Stomach (tissue), 9 donors: ENCODE data around the gene MRPL34. TPM values are rescaled to one million over a fixed set of nuclear protein-coding genes. Genes with fewer than 3 reads are reported as not detected.
"Not testable (repeated sequence)": the region's sequence is repeated elsewhere in the genome, so short reads cannot be mapped to it uniquely, and the experiment has no call there.

Source experiments
- DNase-seq, 2 donors: peaks; one replicate each; pipeline versions ENCODE4 v3.0.0 to v3.0.0-alpha.2; 2013 to 2019
- H3K27ac ChIP-seq, 5 donors: fragments of 200-600 bp in 4 of 5; sonication (generic) in 4 of 5; one replicate each; pipeline ENCODE4 v1.5.1; 2013 to 2019; ENCODE audit warnings: mild to moderate bottlenecking in 1 of 5, moderate library complexity in 1 of 5
- H3K27me3 ChIP-seq, 3 donors: fragments of 200-600 bp; sonication (generic); one replicate each; pipeline ENCODE4 v1.5.1; 2017 to 2019; ENCODE audit warnings: mixed run types in 1 of 3
- H3K36me3 ChIP-seq, 4 donors: fragments of 200-600 bp; sonication (generic); 1 replicate in 3 of 4; 2 replicates in 1 of 4; pipeline ENCODE4 v1.5.1; 2016 to 2019
- H3K4me1 ChIP-seq, 4 donors: fragments of 200-600 bp; sonication (generic); one replicate each; pipeline ENCODE4 v1.5.1; 2016 to 2019
- H3K4me3 ChIP-seq, 4 donors: fragments of 200-600 bp; sonication (generic) in 3 of 4; one replicate each; pipeline ENCODE4 v1.5.1; 2016 to 2019; ENCODE audit warnings: mild to moderate bottlenecking in 1 of 4
- H3K9me3 ChIP-seq, 4 donors: fragments of 200-600 bp; sonication (generic); one replicate each; pipeline ENCODE4 v1.5.1; 2016 to 2019
- CTCF ChIP-seq, 7 experiments: fragments of 450-650 bp in 4 of 7; fragments of 200-600 bp in 3 of 7; sonication (generic) in 3 of 7; IDR thresholded peaks; one replicate each; pipeline ENCODE4 v1.5.1; 2016 to 2019; ENCODE audit warnings: antibody characterized with exemption in 7 of 7, control low read depth in 2 of 7, mild to moderate bottlenecking in 1 of 7
- EP300 ChIP-seq: sonication (generic); formaldehyde crosslinking; IDR thresholded peaks from one replicate; pipeline ENCODE4 v1.6.1; 2017; ENCODE audit warnings: antibody characterized with exemption
- POLR2A ChIP-seq, 4 donors: fragments of 450-650 bp; IDR thresholded peaks; one replicate each; pipeline ENCODE4 v1.6.1; 2016; ENCODE audit warnings: antibody characterized with exemption in 4 of 4, control low read depth in 2 of 4, mild to moderate bottlenecking in 1 of 4, moderate library complexity in 1 of 4
- POLR2AphosphoS5 ChIP-seq, 3 donors: sonication (generic); formaldehyde crosslinking; IDR thresholded peaks; one replicate each; pipeline ENCODE4 v1.6.1; 2016; ENCODE audit warnings: antibody characterized with exemption in 3 of 3
- WGBS, 5 donors: extraction: QIAGEN DNeasy Blood & Tissue Kit in 3 of 5; methylation state at CpG; one replicate each; pipeline versions ENCODE4 v1.1.5 to v1.1.7; 2013 to 2018; 5-methylcytosine and 5-hydroxymethylcytosine counted together
- intact Hi-C: fragments of 100-400 bp; cut with DNase I; formaldehyde crosslinking; loops from one replicate; pipeline ENCODE4 v1.15.1; 2023; ENCODE audit warnings: low total_unique reads
- polyA plus RNA-seq, 3 donors: library from polyadenylated mRNA; stranded (reverse); fragments of 200-250 nt; gene quantifications; one replicate each; pipeline ENCODE4 v1.2.3, GENCODE V29; 2013
- total RNA-seq, 5 donors: library from RNA; depleted of rRNA; stranded (reverse); fragments of >200 nt; gene quantifications; one replicate each; pipeline versions ENCODE4 v1.1.0 to v1.2.3, GENCODE V29; 2014 to 2016
- donor health status: healthy with polysubstance abuse.
- donor health status: Bipolar disorder and iron deficiency.
- donor health status: healthy.

MRPL34 gene
- total and polyA plus RNA-seq, 8 donors, result 6.6 to 200 (median 155) TPM

GRCh38 chr19:17268754-17269153 lies 36.9 kb upstream of the MRPL34 start:
- intact Hi-C loops, result no loop called here
- H3K27me3 ChIP-seq, result no peaks in the 10 kb centered on the region
- H3K4me3 ChIP-seq, result no peak overlapping the region
- 91 to 100% (median 94%) methylated on average over 7 to 13 of the region's 13 CpGs for WGBS, 5 donors
- TF ChIP-seq EP300 (no peak), CTCF (IDR thresholded peaks at IDR 0.05) (no peak), POLR2AphosphoS5 (IDR thresholded peaks at IDR 0.05) (no peak), POLR2A (IDR thresholded peaks at IDR 0.05) (no peak)
- no peaks in the 10 kb centered on the region for H3K9me3 ChIP-seq
- H3K36me3 ChIP-seq, result peaks cover 19 to 52% (median 52%) of the 10 kb centered on the region in 4 donors
- H3K4me1 ChIP-seq, result peaks cover 6 to 20% (median 17%) of the 10 kb centered on the region in 4 donors
- DNase-seq, result no peak
- H3K27ac ChIP-seq, result no peak overlapping the region

- not testable (repeated sequence) for H3K27me3 ChIP-seq, H3K4me3 ChIP-seq, DNase-seq, H3K9me3 ChIP-seq, H3K4me1 ChIP-seq, H3K27ac ChIP-seq
- 96 to 98% (median 96%) methylated on average over 3 of the region's 3 CpGs for WGBS, 5 donors
- H3K36me3 ChIP-seq, result peaks cover 49 to 100% (median 98%) of the 10 kb centered on the region in 4 donors
- intact Hi-C loops, result loop anchor here (5.0 kb wide), 1 partner anchor 203 kb away; no protein-coding TSS in a partner anchor
Measured at GRCh38 chr19:17274892-17275291, 30.8 kb upstream of the MRPL34 start.

- H3K9me3 ChIP-seq, result no peaks in the 10 kb centered on the region
- TF ChIP-seq CTCF (IDR thresholded peaks at IDR 0.05), result no peak
- TF ChIP-seq POLR2A (IDR thresholded peaks at IDR 0.05), result no peak
- TF ChIP-seq POLR2AphosphoS5 (IDR thresholded peaks at IDR 0.05), result no peak
- no peak for TF ChIP-seq EP300
- no peak overlapping the region for H3K27ac ChIP-seq
- no peaks in the 10 kb centered on the region for H3K27me3 ChIP-seq
- intact Hi-C loops, result loop anchor here (5.0 kb wide), 1 partner anchor 203 kb away; no protein-coding TSS in a partner anchor
- peaks cover 44 to 94% (median 91%) of the 10 kb centered on the region in 4 donors for H3K36me3 ChIP-seq
- WGBS, 5 donors, result 92 to 95% (median 94%) methylated on average over 19 of the region's 19 CpGs
- H3K4me3 ChIP-seq, result no peak overlapping the region
- H3K4me1 ChIP-seq, result no peaks in the 10 kb centered on the region
- no peak for DNase-seq
Measured at GRCh38 chr19:17275441-17276175, 30.1 kb upstream of the MRPL34 start.

GRCh38 chr19:17279436-17279835 lies 26.2 kb upstream of the MRPL34 start:
- H3K4me3 ChIP-seq, result no peak overlapping the region
- no peak overlapping the region for H3K27ac ChIP-seq
- peaks cover 3 to 27% (median 15%) of the 10 kb centered on the region in 3 donors for H3K27me3 ChIP-seq
- peaks cover 12 to 20% (median 16%) of the 10 kb centered on the region in 4 donors for H3K4me1 ChIP-seq
- no peak for TF ChIP-seq POLR2AphosphoS5 (IDR thresholded peaks at IDR 0.05)
- no peak for TF ChIP-seq EP300
- TF ChIP-seq POLR2A (IDR thresholded peaks at IDR 0.05), result no peak
- TF ChIP-seq CTCF (IDR thresholded peaks at IDR 0.05), result no peak
- intact Hi-C loops, result loop anchor here (5.0 kb wide), 1 partner anchor 207 kb away; no protein-coding TSS in a partner anchor
- DNase-seq, result no peak
- peaks cover 26 to 56% (median 53%) of the 10 kb centered on the region in 4 donors for H3K36me3 ChIP-seq
- H3K9me3 ChIP-seq, result no peaks in the 10 kb centered on the region
- WGBS, 5 donors, result 61 to 91% (median 76%) methylated on average over 3 of the region's 3 CpGs
